ENCODE data around the gene VOPP1. TPM values are rescaled to one million over a fixed set of nuclear protein-coding genes. Genes with fewer than 3 reads are reported as not detected.
A peak's percentile ranks its signal among the peaks of the same experiment; 100 is the strongest.
"Not testable (repeated sequence)": the region's sequence is repeated elsewhere in the genome, so short reads cannot be mapped to it uniquely, and the experiment has no call there.

The VOPP1 gene, protein sequence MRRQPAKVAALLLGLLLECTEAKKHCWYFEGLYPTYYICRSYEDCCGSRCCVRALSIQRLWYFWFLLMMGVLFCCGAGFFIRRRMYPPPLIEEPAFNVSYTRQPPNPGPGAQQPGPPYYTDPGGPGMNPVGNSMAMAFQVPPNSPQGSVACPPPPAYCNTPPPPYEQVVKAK
- 144 and 170 TPM in 2 replicates for total RNA-seq (2014; rRNA removed; shearing (Covaris generic))

DNA sequence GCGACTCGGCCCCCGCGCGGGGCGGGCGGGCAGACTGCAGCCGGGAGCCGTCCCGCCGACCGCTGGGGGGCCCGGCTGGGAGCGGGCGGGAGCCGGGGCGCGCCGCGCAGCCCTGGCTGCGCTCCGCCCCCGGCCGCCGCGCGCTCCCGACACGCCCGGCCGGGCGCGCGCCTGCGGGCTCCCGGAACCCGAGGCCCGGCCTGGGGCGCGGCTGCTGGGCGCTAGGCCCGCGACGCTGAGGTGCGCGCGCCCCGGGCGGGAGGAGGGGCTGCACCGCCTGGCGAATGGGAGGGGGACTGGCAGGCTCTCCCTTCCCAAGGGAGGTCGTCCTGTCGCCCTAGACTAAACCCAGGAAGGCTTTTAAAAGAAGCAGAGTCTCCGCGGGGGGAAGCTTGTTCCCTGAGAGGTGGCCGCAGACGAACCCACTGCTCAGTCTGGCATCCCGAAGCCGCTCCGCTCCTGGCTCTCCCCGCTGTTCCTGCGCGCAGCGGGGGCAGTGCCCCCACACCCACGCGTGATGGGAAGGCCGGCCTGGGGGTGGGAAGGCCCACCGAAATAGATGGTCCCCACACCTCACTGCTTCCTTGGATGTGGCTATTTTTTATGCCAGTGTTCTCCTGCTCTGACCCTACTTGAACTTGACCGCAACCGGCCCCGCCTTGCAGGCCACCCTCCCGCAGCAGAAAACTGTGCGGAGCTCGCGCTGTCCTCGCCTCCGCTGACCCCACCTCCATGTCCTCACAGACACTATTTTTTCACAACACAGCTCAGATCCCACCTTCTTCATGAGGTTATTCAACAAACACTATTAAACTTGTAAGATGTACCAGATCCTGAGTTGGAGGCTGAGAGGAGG is at the start of gene VOPP1:
TSS of gene VOPP1 (minus strand) at position 125 of the 856 bp plus-strand sequence. CDS start 178 bp downstream, outside the sequence.
- peak; percentile 91 for DNase-seq (ENCODE audit: low read depth)

DNA sequence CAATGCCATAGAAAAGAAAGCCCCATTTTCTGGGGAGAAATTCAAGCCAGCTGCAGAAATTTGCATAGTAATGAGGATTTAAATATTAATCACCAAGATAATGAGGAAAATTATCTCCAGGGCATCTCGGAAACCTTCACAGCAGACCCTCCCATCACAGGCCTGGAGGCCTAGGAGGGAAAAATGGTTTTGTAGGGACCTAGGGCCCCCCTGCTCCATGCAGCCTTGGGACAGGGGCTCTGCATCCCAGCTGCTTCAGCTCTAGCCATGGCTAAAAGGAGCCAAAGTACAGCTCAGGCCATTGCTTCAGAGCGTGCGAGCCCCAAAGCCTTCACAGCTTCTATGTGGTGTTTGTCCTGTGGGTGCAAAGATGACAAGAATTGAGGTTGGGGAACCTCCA is 46.6 kb upstream of the VOPP1 start:
- no peak for DNase-seq (ENCODE audit: low read depth)

DNA sequence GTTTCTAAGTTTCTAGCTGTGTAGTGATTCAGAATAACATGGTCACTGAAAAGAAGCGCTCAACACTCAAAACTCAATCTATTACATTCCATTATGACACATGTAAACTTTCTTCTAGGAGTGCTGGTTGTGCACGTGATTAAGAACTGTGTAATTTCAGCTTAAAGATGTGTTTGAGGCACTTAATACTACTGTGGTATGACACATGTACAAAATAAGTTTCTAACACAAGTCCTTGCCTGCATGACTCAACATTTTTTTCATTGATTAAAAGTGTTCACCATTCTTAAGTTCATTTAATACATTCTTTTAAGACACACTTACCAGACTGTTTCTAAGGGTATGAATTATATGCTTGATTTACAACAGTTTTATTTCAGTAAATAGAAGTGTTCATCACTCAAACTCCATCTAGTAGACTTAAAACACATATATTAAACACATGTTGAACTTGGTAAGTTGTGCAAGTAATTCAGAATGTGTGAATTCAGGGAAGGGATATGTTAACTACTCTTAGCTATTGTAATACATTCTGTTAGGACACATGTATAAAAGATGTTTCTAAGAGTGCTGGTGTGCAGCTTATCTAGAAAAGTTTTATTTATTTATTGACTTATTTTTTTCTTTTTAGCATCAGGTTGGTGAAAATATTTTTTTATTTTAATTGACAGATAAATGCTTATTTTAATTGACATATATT is 42.2 kb upstream of the VOPP1 start:
- not testable (repeated sequence) for DNase-seq (ENCODE audit: low read depth)

DNA sequence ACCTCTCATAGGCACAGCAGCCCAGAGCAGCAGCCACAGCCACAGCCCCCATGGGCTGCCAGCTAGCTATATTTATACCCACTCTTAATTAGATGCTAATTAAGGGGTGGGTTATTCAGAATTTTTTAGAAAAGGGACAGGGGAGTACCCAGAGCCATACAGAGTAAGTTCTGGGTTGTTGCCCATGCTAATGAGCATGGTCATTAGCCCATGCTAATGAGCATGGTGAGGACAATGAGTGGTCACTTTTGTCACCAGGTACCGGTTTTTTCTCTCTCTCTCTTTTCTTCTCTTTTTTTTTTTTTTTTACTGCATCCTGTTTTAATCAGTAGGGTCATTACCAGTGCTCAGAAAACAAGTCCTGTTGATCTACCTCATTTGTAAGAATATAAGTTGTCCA is 37.4 kb upstream of the VOPP1 start:
- not testable (repeated sequence) for DNase-seq (ENCODE audit: low read depth)

DNA sequence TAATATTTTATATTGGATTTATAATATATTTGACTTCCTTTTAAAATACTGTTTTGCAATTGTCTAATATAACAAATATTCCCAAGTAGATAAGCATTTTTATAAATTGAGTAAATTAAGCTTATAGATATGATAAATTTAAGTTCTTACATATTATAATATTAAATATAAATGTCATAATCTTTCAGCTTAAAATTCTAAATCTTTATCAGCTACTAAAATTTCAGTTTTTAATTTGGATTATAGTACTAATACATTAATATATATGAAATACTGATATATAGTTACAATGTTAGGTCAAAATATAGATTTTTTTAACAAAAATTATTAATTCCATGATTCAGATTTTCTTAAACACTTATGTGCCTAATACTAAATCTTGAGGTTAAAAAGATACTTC is 33.4 kb upstream of the VOPP1 start:
- not testable (repeated sequence) for DNase-seq (ENCODE audit: low read depth)

DNA sequence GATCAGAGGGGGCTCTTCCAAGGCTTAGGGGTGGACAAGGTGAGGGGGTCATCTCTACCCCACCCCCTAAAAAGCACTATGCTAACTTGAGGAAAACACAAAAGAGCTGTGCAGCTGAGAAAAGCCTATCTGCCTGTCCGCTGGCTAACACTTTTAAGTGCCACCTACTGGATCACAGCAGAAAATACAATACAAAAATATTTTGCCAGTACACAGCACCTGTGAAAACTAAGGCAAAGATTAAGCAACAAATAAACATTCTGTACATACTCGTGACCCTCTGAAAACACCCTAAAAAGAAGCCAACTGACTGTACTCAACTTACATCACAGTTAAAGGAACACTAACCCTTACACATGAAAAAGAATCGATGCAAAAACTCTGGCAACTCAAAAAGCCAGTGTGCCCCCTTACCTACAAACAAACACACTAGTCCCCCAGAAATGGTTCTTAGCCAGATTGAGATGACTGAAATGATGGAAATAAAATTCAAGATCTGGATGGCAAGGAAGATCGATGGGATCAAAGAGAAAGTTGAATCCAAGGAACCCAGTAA is 25.7 kb upstream of the VOPP1 start:
- DNase-seq (ENCODE audit: low read depth) = peak; percentile 13

DNA sequence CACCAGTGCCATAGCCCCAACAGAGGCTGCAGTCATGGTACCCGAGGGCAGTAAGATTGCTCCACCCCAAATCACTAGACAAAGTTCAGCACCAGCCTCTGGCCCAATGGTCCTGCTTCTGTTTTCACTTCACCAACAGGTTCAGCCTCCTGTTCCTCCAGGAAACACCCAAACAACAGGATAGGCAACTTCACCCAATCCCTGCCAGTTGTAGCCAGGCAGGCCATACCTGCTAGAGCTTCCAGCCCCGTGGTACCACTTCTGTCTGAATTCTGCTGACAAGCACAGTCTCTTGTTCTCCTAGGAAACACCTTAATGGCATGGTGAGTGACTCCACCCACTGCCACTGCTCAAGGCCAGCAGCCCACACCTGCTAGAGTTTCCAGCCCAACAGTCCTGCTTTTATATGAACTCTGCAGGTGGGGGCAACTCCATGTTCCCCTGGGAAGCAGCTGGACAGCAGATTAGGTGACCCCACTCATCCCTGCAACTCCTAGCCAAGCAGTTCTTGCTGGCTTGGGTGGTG is 25.0 kb upstream of the VOPP1 start:
- DNase-seq (ENCODE audit: low read depth) = not testable (repeated sequence)

DNA sequence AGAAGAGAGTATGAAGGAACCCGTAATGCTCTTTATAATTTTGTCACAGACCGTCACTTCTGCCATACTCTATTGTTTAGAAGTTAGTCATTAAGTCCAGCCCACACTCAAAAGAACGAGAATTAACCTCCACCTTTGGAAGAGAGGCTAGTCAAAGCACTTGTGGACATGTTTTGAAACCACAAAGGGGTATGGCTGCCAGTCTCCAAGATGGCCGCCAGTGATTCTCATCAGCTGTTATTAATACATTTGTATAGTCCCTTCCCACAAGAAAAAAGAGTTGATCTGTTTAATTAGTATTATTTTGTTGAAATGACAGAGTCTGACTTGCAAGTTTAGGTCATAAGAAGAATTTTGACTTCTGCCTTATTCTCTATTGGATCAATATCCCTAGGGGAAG is 23.2 kb upstream of the VOPP1 start:
- no peak for DNase-seq (ENCODE audit: low read depth)

DNA sequence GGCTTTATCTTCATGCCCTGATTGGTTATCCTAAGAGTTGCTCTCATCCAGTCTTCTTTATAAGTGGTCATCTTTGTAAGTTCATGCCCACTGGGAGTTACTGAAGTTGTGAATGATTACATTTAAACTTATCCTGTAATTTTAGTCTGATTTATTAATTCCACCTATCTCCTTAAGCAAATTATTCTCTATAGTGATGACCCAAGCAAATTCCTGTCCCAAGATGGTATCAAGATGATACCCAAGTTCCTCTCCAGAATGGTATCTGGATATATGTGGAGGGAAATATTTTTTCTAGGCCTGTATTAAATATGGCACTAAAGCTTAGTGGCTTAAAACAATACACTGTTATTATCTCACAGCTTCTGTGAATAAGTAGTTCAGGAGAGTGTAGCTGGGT is 22.6 kb upstream of the VOPP1 start:
- no peak for DNase-seq (ENCODE audit: low read depth)

DNA sequence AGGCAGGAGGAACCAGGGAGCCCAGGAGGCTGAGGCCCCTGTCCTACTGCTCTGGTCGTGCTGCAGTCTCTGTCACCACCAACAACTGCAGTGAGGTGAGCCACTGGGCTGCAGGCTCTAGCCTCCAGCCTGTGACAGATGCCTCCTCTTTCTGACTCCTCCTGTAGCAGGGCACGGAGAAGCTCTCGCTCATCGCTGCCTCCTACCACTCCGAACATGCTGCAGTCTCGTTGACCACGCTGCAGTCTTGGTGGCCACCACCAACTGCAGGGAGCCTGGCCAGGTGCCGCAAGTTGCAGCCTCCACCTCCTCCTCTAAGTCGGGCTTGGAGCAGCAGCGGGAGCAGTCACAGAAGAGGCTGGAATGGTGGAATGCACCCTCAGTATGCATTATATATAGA is 22.1 kb upstream of the VOPP1 start:
- no peak for DNase-seq (ENCODE audit: low read depth)

DNA sequence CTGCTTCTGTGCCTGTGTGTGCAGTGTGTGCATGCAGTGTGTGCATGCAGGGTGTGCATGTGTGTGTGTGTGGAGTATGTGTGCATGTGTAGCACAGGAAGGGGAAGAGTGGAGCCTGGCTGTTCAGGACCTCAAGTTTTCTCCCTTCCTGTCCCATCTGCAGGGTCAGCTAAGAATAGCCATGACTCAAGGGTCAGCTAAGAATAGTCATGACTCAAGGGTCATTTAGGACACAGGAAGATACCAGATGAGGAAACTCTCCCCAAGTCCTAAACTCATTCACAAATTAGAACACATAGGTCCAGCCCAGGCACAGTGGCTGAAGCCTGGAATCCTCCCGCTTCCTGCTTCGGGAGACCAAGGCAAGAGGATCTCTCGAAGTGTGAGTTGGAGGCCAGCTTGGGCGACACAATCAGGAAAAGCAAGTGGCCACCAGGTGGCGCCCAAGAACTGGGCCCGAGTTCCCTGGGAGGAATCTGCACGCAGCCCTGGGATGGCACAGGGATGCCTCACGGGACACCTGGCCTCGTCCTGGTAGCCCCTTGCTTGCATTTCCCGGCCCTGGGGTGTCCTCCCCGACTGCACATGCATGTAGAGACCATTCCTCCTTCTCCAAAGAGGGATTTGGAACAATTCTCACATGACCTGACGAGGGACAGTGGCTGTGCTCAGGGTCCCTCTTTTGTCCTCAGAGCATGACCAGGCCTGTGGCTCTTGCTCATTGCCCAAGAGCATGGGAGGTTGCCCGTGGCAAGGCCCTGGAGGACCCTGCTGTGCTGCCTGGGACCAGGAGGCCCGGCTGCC is 21.4 kb upstream of the VOPP1 start:
- DNase-seq (ENCODE audit: low read depth) = peak; percentile 85

DNA sequence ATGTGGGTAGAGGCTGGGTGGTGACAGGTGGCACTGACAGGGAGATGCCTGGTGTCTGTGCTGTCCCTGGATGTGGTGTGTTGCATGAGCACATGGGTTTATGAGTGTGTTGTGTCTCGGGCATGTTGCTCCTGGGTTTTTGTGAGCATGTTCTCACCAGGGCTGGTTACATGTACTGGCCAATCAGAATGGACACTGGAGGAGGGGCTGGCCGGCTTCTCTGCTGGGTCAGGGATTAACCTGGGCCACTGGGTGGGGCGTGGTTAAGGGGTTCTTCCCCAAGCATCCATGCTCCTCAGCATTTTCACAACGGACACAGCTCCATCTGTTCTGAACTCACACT is 20.8 kb upstream of the VOPP1 start:
- no peak for DNase-seq (ENCODE audit: low read depth)

DNA sequence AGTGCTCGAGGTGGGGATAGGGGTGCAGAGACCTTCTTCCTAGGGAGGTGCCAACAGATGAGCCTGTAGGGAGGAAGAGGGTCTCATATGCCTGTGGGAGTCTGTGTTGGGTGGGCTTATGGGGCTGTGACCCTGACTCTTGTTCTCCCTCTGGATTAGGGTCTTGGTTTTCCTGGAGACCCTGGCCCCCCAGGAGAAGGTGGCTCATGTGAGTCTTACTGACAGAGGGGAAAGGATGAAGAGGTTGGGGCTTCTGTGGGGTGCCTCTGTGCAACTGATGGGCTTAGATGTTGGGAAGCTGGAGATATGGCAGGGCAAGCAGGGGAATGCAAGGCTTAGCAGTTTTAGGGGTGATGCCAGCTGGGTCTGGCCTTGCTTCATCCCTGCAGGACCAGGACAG is 20.2 kb upstream of the VOPP1 start:
- DNase-seq (ENCODE audit: low read depth) = no peak

DNA sequence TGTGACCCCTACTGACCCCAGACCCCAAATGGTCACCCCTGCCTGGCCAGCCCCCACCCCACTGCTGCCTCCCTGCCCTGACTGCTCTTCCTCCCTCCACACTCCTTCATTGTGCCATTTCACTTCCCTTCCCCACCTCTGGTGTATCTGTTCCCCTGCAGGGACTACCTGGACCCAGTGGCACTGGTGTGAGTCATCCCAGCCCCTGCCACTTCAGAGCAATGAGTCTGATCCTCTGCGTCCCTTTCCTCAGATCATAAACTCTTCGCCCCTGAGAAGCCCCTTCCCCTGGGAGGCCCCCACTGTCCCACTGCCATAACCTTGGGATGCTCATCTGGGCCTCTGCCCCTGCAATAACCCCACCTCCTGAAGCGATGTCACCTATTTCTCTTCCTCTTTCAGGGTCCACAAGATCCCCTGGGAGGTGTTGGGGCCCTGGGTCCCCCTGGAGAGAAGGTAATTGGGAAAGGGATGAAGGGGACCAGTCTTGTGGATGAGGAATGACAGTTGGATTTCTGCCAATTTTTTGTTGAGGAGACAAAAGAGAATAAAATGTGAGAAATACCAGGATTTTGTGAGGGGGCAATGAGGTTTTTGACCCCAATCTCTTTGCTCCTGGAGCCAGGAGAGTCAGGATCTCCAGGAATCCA is 19.1 kb upstream of the VOPP1 start:
- no peak for DNase-seq (ENCODE audit: low read depth)

DNA sequence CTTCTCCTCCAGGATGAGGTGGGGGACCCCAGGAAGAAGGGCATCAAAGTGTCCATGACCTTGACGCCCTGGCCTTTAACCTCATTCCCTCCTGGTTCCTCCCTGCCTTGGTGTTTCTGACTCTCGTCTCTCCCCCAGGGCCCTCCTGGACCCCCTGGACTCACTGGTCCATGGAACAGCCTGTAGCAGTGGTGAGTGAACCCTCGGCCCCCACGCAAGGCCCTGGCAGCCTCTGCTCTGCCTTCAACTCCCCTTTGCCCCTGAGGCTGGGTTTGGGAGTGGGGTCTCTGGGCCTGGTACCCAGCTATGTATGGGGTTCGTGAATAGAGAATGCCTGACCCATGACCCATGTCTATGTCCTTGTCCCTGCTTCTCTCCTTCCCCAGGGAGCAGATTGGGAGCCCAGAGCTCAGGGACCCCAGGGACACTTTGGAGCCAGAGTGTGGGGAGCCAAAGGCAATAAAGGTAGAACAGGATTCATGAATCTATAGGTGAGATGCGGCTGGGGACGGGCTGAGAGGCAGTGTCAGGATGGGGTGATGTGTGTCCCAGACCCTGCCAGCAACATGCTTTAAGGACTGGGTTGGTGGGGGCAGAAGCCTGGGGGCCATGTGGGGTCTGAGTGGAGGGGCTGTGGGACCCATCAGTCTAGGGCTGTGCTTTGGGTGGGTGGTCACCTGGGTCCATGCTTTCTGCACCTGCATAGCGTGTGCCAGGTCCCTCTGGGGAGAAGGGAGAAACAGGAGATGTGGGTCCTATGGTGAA is 18.4 kb upstream of the VOPP1 start:
- no peak for DNase-seq (ENCODE audit: low read depth)

DNA sequence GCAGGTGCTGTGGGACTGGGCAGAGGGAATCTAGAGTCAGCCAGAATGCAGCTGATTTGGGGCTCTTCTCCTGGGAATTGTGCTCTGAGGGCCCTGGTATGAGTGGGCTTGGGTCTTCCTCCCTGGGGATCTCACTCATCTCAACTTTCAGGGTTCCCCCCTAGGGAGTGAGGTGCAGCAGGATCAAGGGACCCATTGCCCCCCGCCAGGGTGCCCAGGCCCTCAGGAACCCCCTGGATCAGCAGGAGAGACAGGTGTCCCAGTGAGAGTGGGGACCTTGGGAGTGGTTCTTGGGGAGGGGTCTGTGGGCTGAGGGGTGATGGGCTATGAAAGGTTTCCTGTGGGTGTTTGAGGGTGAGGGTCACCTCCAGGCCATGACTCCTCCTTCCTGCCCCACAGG is 17.6 kb upstream of the VOPP1 start:
- DNase-seq (ENCODE audit: low read depth) = no peak

DNA sequence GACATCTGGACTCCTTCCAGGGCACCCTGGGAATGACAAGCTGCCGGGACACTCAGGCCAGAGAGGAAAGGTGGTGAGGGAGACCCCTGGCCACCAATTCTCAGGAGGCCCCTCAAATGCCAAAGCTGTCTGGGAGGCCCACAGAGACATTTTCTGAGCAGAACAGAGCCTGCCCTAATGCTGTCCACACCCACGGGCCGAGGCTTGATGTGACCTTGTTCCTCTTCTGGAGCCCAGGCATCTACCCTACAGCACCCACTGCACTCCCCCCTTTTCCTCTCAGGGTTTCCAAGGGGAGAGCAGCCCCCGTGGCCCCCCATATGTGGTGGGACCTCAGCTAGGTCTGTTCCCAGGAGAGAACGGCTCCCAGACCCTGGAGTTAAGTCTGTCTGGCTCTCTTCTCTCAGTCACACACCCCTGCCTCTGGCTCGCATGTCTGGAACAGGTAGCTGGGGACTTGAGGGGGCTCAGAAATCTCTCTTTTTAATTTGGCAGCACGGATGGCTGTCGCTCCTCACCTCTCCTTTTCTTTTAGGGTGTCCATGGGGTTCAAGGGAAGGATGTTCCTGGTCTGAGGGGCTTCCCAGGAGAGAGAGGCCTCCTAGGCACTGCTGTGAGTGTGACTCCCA is 16.8 kb upstream of the VOPP1 start:
- DNase-seq (ENCODE audit: low read depth) = no peak

DNA sequence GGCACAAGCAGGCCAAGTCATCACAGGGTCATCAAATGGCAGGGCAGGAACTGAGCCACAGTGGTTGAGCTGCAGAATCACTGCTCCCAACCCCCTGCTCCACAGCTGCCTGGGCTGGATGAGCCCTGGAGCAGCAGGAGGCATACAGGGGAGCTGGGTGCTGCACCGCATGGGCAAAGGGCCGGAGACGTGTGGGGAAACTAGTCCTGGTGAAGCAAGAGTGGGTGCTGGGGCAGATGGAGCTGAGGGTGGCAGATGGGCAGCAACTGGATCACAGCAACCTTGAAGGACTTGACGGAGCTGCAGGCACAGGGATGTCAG is 16.0 kb upstream of the VOPP1 start:
- DNase-seq (ENCODE audit: low read depth) = no peak

DNA sequence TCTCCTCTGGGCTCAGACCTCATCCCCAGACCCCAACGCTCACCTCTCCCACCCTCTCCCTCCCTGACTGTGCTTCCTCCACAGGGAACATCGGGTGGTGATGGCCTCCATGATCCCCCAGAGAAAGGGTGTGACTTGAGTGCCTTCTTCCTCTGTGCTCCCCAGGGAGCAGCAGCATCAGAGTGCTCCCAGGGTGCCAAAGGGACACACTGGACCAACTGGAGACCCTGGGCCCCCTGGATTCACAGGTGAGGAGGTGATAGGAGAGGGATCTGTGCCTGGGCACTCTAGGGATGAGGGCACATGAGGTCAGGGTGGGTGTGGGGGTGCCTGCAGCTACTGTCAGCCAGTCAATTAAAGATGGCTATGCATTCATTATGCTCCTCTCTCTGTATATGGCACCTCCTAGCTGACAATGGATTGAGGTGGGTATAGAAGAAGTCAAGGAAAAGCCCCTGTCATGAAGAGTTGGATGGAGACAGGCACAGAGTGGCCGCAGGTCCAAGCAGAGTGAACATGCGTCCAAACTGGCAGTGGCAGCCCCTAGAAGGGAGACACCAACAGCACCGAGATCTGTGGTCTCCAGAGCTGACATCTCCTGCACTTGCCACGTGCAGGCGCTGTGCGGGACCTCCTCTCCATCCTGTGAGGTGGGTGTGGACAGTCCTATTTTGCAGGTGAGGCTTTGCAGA is 15.5 kb upstream of the VOPP1 start:
- DNase-seq (ENCODE audit: low read depth) = no peak

Measured in Daoy (cell line).